GM21619 (cell line): ENCODE measurements around the gene ANXA3.

Experiments
- ATAC-seq: cut with Tn5 transposase; IDR thresholded peaks from one replicate; pipeline ENCODE4 v1.9.1; 2021; ENCODE audit not compliant: unreplicated experiment

ANXA3 gene

GRCh38 chr4:78642934-78643333, 91.4 kb downstream of the ANXA3 start:
- no peak for ATAC-seq

DNA sequence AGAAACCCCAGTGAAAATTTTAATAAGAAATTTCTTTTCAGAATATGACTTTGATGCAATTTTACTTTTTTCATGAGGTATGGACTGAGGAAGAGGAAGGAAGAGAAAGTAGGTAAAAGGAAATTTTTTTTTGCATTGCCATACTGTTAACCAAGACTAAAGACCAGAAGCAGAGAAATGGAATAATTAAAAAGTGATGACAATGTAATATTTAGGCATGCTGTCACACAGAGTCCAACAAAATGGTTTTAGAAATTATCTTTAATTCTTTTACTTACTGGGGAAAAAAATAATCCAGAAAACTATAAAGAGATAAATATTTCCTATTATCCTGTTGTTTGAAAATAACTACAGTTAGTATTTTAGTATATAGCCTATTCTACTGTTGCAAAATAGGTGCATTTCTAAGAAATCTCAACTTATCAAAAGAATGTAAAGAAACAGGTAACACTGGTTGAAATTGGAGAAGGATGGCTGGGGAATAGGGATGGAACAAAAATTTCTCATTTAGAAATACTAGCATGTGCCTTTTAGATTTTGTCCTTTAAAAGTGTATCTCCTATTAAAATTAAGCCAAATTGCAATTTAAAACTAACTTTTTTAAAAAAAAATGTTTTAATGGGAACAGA, 92.6 kb downstream of the ANXA3 start:
- no peak for ATAC-seq

GRCh38 chr4:78644744-78645330, 93.3 kb downstream of the ANXA3 start:
- ATAC-seq = peak; percentile 92

GRCh38 chr4:78645853-78646757, 94.5 kb downstream of the ANXA3 start:
- ATAC-seq = peak; percentile 47

DNA sequence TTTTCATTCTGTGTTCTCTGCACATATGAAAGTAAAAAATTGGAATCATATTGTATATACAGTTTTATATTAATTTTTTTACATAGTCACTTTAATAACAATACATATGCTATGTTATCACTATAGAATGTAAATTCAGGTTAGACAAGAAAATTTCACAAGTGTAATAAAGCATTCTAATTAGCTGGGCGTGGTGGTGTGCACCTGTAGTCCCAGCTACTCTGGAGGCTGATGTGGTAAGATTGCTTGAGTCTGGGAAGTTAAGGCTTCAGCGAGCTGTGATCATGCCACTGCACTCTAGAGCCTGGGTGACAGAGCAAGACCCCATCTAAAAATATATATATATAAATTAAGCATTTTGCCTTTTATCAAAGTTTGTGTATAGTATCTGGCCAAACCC, 95.7 kb downstream of the ANXA3 start:
- ATAC-seq = no peak

DNA sequence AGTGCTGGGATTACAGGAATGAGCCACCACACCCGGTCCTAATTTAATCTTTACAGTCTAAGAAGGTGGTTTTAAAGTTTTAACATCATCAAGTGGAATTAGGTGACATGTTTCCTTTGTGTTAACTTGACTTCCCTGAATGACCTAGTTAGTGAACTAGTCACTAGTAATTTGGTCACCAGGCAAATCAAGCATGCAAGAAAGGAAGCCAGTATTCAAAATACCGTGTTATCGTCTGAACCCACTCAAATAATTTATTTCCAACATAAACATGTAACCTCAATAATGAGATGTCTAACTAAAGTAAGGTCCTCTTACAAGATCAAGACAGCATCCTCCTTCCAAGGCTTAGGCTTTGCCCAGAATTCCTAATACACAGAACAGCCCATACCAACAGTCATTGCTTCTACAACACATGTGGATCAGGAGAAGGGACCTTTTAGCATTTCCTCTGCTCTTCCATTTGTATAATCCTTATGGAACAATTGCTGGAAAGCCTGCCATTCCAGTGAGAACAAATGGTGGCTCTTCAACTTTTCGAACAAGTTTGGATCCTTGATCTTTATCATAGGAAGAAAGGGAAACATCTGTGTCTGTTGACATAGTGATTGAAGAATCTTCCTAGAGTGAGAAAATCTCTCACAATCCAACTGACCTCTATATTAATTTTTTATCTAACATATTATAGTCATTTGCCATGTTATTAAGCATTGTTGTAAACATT, 97.2 kb downstream of the ANXA3 start:
- ATAC-seq = no peak

- no peak for ATAC-seq
These were observed 98.8 kb downstream of the ANXA3 start for GRCh38 chr4:78650106-78651024.

- ATAC-seq = no peak
These were observed 99.8 kb downstream of the ANXA3 start for GRCh38 chr4:78651250-78651860.

GRCh38 chr4:78652282-78652876, 100.8 kb downstream of the ANXA3 start:
- no peak for ATAC-seq

DNA sequence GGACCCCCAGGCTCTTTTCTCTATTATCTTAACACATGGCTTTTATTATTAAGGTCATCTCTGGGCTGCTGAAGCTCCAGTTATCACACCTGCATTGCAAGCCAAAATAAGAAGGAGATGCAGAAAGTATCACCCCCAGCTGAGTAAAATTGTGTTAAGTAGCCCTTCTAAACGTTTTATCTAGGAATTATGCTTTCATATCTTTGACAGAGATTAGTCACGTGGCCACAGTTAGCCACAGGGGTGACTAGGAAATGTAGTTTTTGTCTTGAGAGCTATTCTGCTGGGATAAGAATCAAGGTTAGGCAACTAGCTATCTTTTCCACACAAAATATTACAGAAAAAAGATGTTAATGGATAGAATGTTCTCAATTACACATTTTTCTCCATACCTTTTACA, 102.1 kb downstream of the ANXA3 start:
- no peak for ATAC-seq

DNA sequence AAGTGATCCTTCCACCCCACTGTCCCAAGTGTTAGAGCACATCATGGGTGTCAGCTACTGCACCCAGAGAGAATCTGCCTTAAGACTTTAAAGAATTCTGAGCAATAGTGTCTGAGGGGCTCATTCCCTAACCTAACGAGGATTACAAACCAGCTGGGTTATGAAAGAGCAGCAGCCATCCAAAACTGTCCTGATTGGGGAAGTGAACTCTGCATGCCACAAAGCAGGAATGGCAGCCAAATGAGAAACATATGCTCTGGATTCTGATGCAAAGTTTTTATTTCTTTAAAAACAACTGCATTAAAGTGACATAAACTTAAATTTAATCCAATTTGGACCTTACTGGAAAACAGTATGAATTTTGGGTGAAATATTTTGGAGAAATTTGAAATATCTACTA, 103.2 kb downstream of the ANXA3 start:
- no peak for ATAC-seq

DNA sequence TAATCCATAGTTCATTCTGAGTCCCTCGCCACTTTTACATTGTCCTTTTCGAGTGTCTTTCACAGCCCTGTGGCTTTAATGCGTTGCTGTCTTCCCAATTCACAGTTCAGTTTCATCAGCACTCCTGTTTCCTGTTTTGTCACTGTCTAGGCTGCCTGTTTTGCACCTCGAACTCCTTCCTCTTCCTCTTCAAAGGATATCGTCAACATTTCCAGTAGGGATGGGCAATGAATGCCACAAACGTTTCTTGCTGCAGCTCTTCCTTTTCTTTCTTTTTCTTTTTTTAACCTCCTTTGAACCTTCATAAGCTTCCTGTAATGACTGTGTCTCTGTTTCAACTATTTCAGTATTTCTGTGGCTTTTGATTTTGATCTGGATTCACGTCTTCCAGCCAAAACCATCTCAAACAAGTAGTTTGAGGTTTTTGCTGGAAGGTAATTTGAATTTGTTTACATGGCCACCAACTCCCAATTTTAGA, 105.4 kb downstream of the ANXA3 start:
- no peak for ATAC-seq

GRCh38 chr4:78659264-78659663, 107.7 kb downstream of the ANXA3 start:
- ATAC-seq = no peak

GRCh38 chr4:78659665-78660064, 108.1 kb downstream of the ANXA3 start:
- no peak for ATAC-seq
